H7 (cell line): ENCODE measurements around the gene NOB1. TPM values are rescaled to one million over a fixed set of nuclear protein-coding genes. Genes with fewer than 3 reads are reported as not detected.

Source experiments
- DNase-seq: peaks from one replicate; pipeline ENCODE4 v3.0.0; 2012
- H3K27me3 ChIP-seq: 2 replicates; pipeline ENCODE4 v1.6.0; 2011; ENCODE audit warnings: mild to moderate bottlenecking, low read length; ENCODE audit not compliant: control insufficient read depth, insufficient read depth
- H3K36me3 ChIP-seq: replicated peaks from 2 replicates; pipeline ENCODE4 v1.5.1; 2011; ENCODE audit warnings: low read length; ENCODE audit not compliant: control insufficient read depth, insufficient read depth
- H3K4me3 ChIP-seq: 2 replicates; pipeline ENCODE4 v1.5.1; 2011; ENCODE audit warnings: low read depth, mild to moderate bottlenecking, control low read depth, low read length, moderate library complexity; ENCODE audit not compliant: insufficient read depth
- total RNA-seq: library from RNA; depleted of rRNA; stranded (reverse); fragments of >200 nt; shearing (Covaris generic); gene quantifications from 2 replicates; pipeline ENCODE4 v1.2.3, GENCODE V29; 2014; rRNA removed

NOB1 gene
- total RNA-seq, 1 experiment from 2014 or later, result 43.4 TPM

DNA sequence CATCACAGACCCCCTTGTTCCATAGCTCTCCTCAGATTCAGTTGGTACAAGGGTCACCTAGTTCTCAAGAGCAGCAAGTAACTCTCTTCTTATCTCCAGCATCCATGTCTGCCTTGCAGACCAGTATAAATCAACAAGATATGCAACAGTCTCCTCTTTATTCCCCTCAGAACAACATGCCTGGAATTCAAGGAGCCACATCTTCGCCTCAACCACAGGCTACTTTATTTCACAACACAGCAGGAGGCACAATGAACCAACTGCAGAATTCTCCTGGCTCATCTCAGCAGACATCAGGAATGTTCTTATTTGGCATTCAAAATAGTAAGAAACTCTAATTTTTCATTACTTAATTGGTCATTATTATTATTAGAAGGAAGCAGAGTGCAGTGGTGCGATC is 60.8 kb downstream of the NOB1 start:
- DNase-seq, result no peak
- Histone ChIP-seq H3K4me3 (no peak overlapping the region), H3K36me3 (peaks cover 20% of the 10 kb centered on the region), H3K27me3 (no peaks in the 10 kb centered on the region)

DNA sequence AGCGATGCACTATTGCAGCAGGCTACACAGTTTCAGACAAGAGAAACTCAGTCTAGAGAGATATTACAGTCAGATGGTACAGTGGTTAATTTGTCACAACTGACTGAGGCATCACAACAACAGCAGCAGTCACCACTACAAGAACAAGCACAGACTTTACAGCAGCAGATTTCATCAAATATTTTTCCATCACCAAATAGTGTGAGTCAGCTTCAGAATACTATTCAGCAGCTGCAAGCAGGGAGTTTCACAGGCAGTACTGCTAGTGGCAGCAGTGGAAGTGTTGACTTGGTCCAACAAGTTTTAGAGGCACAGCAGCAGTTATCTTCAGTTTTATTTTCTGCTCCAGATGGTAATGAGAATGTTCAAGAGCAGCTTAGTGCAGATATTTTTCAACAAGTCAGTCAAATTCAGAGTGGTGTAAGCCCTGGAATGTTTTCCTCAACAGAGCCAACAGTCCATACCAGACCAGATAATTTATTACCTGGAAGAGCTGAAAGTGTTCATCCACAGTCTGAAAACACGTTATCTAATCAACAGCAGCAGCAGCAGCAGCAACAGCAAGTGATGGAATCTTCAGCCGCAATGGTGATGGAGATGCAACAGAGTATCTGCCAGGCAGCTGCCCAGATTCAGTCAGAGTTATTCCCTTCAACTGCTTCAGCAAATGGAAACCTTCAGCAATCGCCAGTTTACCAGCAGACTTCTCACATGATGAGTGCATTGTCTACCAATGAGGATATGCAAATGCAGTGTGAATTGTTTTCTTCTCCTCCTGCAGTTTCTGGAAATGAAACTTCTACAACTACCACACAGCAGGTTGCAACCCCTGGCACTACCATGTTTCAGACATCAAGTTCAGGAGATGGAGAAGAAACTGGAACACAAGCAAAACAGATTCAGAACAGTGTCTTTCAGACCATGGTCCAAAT is 62.5 kb downstream of the NOB1 start:
- H3K4me3 ChIP-seq, result no peak overlapping the region
- H3K27me3 ChIP-seq, result no peaks in the 10 kb centered on the region
- no peak for DNase-seq
- peaks cover 20% of the 10 kb centered on the region for H3K36me3 ChIP-seq

Other genes with a start within 250 kb of the NOB1 start
- 7.0 and 10.9 TPM in 2 replicates for gene NFAT5, start 189.0 kb downstream of the NOB1 start, total RNA-seq
- gene NQO1, start 28.4 kb downstream of the NOB1 start, total RNA-seq, result 145 and 229 TPM in 2 replicates
- gene WWP2, start 7.4 kb upstream of the NOB1 start, total RNA-seq, result 25.1 and 28.3 TPM in 2 replicates
- gene CLEC18A, start 196.4 kb upstream of the NOB1 start, total RNA-seq, result 0.63 TPM in 1 of 2 replicates, not detected in the other